Measurements from ENCODE around the gene RNF224.

The RNF224 gene

GRCh38 chr9:137275588-137276472 lies 48.5 kb downstream of the RNF224 start:
- DNase-seq, result no peak

- DNase-seq, result no peak
These were observed 49.4 kb downstream of the RNF224 start for GRCh38 chr9:137276473-137277328.

GRCh38 chr9:137277329-137278041 lies 50.2 kb downstream of the RNF224 start, which contains the start of gene TOR4A:
TSS of gene TOR4A (plus strand) at chr9:137277726. CDS start at chr9:137278690, 964 bp downstream.
- peak; percentile 47 for DNase-seq

GRCh38 chr9:137278061-137278701 lies 50.9 kb downstream of the RNF224 start:
- DNase-seq, result no peak

All from CD4-positive, alpha-beta T cell treated with Interleukin-17A for 4 hours (primary cell).